HCT116 (cell line): Measurements from ENCODE around the gene MYO7A. TPM values are rescaled to one million over a fixed set of nuclear protein-coding genes. Genes with fewer than 3 reads are reported as not detected.

Experiments
- ATAC-seq: fragments of 200-7000 bp; cut with Tn5 transposase; 2 replicates; pipeline ENCODE4 v1.9.1; 2020; ENCODE audit warnings: mild to moderate bottlenecking, moderate library complexity
- BruUV-seq: library from RNA; stranded (reverse); fragments of 400-500 nt; replicated peaks from 2 replicates; lab custom pipeline; 2021; lab: Mats Ljungman, UMichigan
- CTCF ChIA-PET: fragments of 300-600 bp; sonication (Branson Sonifier 250); formaldehyde crosslinking; loops from one replicate; lab custom pipeline; 2021; ENCODE audit warnings: antibody characterized with exemption; lab: Charles Lee
- POLR2A ChIA-PET: fragments of 300-600, 350-600 bp; sonication (Branson Sonifier 250); formaldehyde crosslinking; loops from one replicate; lab custom pipeline; 2021; ENCODE audit warnings: antibody characterized with exemption; lab: Charles Lee
- RAD21 ChIA-PET, 2 experiments: fragments of 300-600 bp; sonication (Branson Sonifier 250); formaldehyde crosslinking; loops; one replicate each; lab custom pipeline; 2023; ENCODE audit warnings: low total read pairs in 2 of 2; ENCODE audit not compliant: uncharacterized antibody in 2 of 2, unreplicated experiment in 2 of 2, low non-redundant PET in 1 of 2; lab: Charles Lee
- DNase-seq: peaks from one replicate; pipeline ENCODE4 v3.0.0-alpha.2; 2010; ENCODE audit warnings: low read depth, low spot score
- H2AFZ ChIP-seq: fragments of 200-600 bp; shearing (Covaris generic), sonication (generic); 2 replicates; pipeline ENCODE4 v1.6.1; 2017; ENCODE audit warnings: low read depth, mixed run types, mixed read lengths, antibody characterized with exemption, low read length; ENCODE audit not compliant: poor library complexity, severe bottlenecking
- H3K27ac ChIP-seq: 2 replicates; pipeline ENCODE4 v1.5.1; 2012; ENCODE audit warnings: low read depth, low read length
- H3K27me3 ChIP-seq: fragments of 200-600 bp; sonication (generic); 2 replicates; pipeline ENCODE4 v1.6.1; 2016; ENCODE audit warnings: mixed run types, low read length, mixed read lengths; ENCODE audit not compliant: insufficient read depth
- H3K36me3 ChIP-seq, 2 experiments: fragments of 200-500 bp in 1 of 2; fragments of 200-600 bp in 1 of 2; sonication (Bioruptor generic) in 1 of 2; sonication (generic) in 1 of 2; 2 replicates each; pipeline versions ENCODE4 v1.5.1 to v1.6.1; 2014 to 2016; ENCODE audit warnings: low read length in 2 of 2, inconsistent platforms in 1 of 2, mixed read lengths in 1 of 2, mixed run types in 1 of 2; ENCODE audit not compliant: insufficient read depth in 2 of 2, control insufficient read depth in 1 of 2
- H3K4me1 ChIP-seq, 2 experiments: fragments of 200-600 bp in 1 of 2; sonication (generic) in 1 of 2; 2 replicates each; pipeline versions ENCODE4 v1.5.1 to v1.6.1; 2012 to 2017; ENCODE audit warnings: low read length in 2 of 2, inconsistent platforms in 1 of 2, mild to moderate bottlenecking in 1 of 2, mixed read lengths in 1 of 2, mixed run types in 1 of 2, moderate library complexity in 1 of 2; ENCODE audit not compliant: insufficient read depth in 2 of 2, control insufficient read depth in 1 of 2
- H3K4me2 ChIP-seq: fragments of 200-600 bp; sonication (generic); 2 replicates; pipeline ENCODE4 v1.6.1; 2017; ENCODE audit warnings: mixed run types, low read length, mixed read lengths
- H3K4me3 ChIP-seq, 2 experiments: fragments of 200-600 bp in 1 of 2; sonication (generic) in 1 of 2; replicated peaks in 1 of 2; 2 replicates each; pipeline ENCODE4 v1.5.1; 2011 to 2016; ENCODE audit warnings: low read length in 2 of 2, control low read depth in 1 of 2, low read depth in 1 of 2, mild to moderate bottlenecking in 1 of 2, mixed read lengths in 1 of 2, mixed run types in 1 of 2
- H3K79me2 ChIP-seq: fragments of 200-600 bp; sonication (generic); 2 replicates; pipeline ENCODE4 v1.6.1; 2017; ENCODE audit warnings: mild to moderate bottlenecking, mixed run types, low read length, moderate library complexity, mixed read lengths; ENCODE audit not compliant: insufficient read depth
- H3K9ac ChIP-seq: fragments of 200-600 bp; sonication (generic); 2 replicates; pipeline ENCODE4 v1.6.1; 2016; ENCODE audit warnings: low read length, mixed read lengths
- H3K9me2 ChIP-seq: fragments of 200-600 bp; sonication (generic), shearing (Covaris generic); 2 replicates; pipeline ENCODE4 v1.6.1; 2017; ENCODE audit warnings: mixed run types, mild to moderate bottlenecking, moderate library complexity; ENCODE audit not compliant: insufficient read depth
- H3K9me3 ChIP-seq, 2 experiments: fragments of 200-500 bp in 1 of 2; fragments of 200-600 bp in 1 of 2; sonication (Bioruptor generic) in 1 of 2; sonication (generic) in 1 of 2; 2 replicates each; pipeline ENCODE4 v1.6.1; 2014 to 2017; ENCODE audit warnings: low read length in 2 of 2, mixed read lengths in 2 of 2, inconsistent platforms in 1 of 2, low read depth in 1 of 2, mild to moderate bottlenecking in 1 of 2, mixed run types in 1 of 2, moderate library complexity in 1 of 2; ENCODE audit not compliant: control insufficient read depth in 1 of 2, insufficient read depth in 1 of 2
- H4K20me1 ChIP-seq: fragments of 200-600 bp; sonication (generic), shearing (Covaris generic); 2 replicates; pipeline ENCODE4 v1.6.1; 2017; ENCODE audit warnings: mixed run types, mild to moderate bottlenecking, moderate library complexity; ENCODE audit not compliant: insufficient read depth
- ATF3 ChIP-seq: IDR thresholded peaks from 2 replicates; pipeline ENCODE4 v1.6.1; 2012
- CEBPB ChIP-seq: IDR thresholded peaks from 2 replicates; pipeline ENCODE4 v1.6.1; 2012; ENCODE audit warnings: low read depth
- CTCF ChIP-seq, 3 experiments: fragments of 200-600 bp in 1 of 3; sonication (generic) in 1 of 3; IDR thresholded peaks in 2 of 3; conservative IDR thresholded peaks in 1 of 3; 2 replicates each; pipeline ENCODE4 v1.5.1; 2012 to 2017; ENCODE audit warnings: low read depth in 2 of 3, low read length in 2 of 3, antibody characterized with exemption in 1 of 3, borderline replicate concordance in 1 of 3, control low read depth in 1 of 3, mild to moderate bottlenecking in 1 of 3, mixed read lengths in 1 of 3, mixed run types in 1 of 3, moderate library complexity in 1 of 3; ENCODE audit not compliant: insufficient read depth in 1 of 3
- EGR1 ChIP-seq: IDR thresholded peaks from 2 replicates; pipeline ENCODE4 v1.6.1; 2012; ENCODE audit warnings: low read depth
- EZH2phosphoT487 ChIP-seq: fragments of 200-600 bp; IDR thresholded peaks from 2 replicates; pipeline ENCODE4 v1.6.1; 2018; ENCODE audit warnings: antibody characterized with exemption, borderline replicate concordance
- FOSL1 ChIP-seq: IDR thresholded peaks from 2 replicates; pipeline ENCODE4 v1.6.1; 2012; ENCODE audit warnings: low read depth
- POLR2A ChIP-seq: IDR thresholded peaks from 2 replicates; pipeline ENCODE4 v1.7.0; 2011; ENCODE audit warnings: borderline replicate concordance; ENCODE audit not compliant: insufficient read depth, insufficient read length; ENCODE audit errors: extremely low read depth
- REST ChIP-seq: IDR thresholded peaks from 2 replicates; pipeline ENCODE4 v1.6.1; 2012; ENCODE audit warnings: low read depth
- SIN3A ChIP-seq: IDR thresholded peaks from 2 replicates; pipeline ENCODE4 v1.6.1; 2012; ENCODE audit warnings: low read depth
- SP1 ChIP-seq: IDR thresholded peaks from 2 replicates; pipeline ENCODE4 v1.6.1; 2012; ENCODE audit warnings: low read depth
- SRF ChIP-seq: IDR thresholded peaks from 2 replicates; pipeline ENCODE4 v1.6.1; 2012; ENCODE audit warnings: low read depth
- ZFX ChIP-seq: fragments of 450-650 bp; IDR thresholded peaks from 2 replicates; pipeline ENCODE4 v1.6.1; 2017
- ZNF274 ChIP-seq: fragments of 200-500 bp; sonication (Bioruptor generic); IDR thresholded peaks from 2 replicates; pipeline ENCODE4 v1.6.1; 2014; ENCODE audit warnings: mild to moderate bottlenecking, low read depth, low read length, inconsistent platforms
- intact Hi-C: fragments of 100-400 bp; cut with micrococcal nuclease; formaldehyde crosslinking; loops from 2 replicates; pipeline ENCODE4 v1.10.0; 2022
- total RNA-seq: library from RNA; stranded (reverse); gene quantifications from one replicate; pipeline ENCODE4 v1.2.1, GENCODE V29; 2021; ENCODE audit not compliant: unreplicated experiment

MYO7A gene
- total RNA-seq, 1 experiment from 2014 or later = 1.8 TPM

GRCh38 chr11:77181799-77182541 is 53.9 kb downstream of the MYO7A start:
- no peak overlapping the region for H2AFZ ChIP-seq
- no peaks in the 10 kb centered on the region for H3K27me3 ChIP-seq
- no peaks in the 10 kb centered on the region for H3K4me1 ChIP-seq
- H3K9me2 ChIP-seq = no peaks in the 10 kb centered on the region
- ATAC-seq (no peak), DNase-seq (no peak)
- POLR2A ChIA-PET = no interaction called here
- H3K4me2 ChIP-seq = no peak overlapping the region
- RAD21 ChIA-PET = no interaction called here
- no peak overlapping the region for H3K9ac ChIP-seq
- intact Hi-C loops = loop anchor here (10.0 kb wide), 1 partner anchor 257 kb away; no protein-coding TSS in a partner anchor
- H3K36me3 ChIP-seq = no peaks in the 10 kb centered on the region
- CTCF ChIA-PET = interaction anchor here (1.1 kb wide), 1 partner anchor 261 kb away, joined by 3 read pairs; no protein-coding TSS in a partner anchor
- no peaks in the 10 kb centered on the region for H4K20me1 ChIP-seq
- H3K4me3 ChIP-seq = no peak overlapping the region
- no TSS peak for BruUV-seq
- no peak overlapping the region for H3K27ac ChIP-seq
- TF ChIP-seq ATF3 = no peak
- TF ChIP-seq EZH2phosphoT487 = no peak
- no peak for TF ChIP-seq SP1
- H3K9me3 ChIP-seq = no peaks in the 10 kb centered on the region
- H3K79me2 ChIP-seq = no peaks in the 10 kb centered on the region

- Histone ChIP-seq H4K20me1 (no peaks in the 10 kb centered on the region), H3K79me2 (no peaks in the 10 kb centered on the region), H3K27me3 (no peaks in the 10 kb centered on the region), H3K4me3 (no peak overlapping the region), H3K4me2 (no peak overlapping the region), H3K36me3 (no peaks in the 10 kb centered on the region), H3K4me1 (no peaks in the 10 kb centered on the region), H3K9ac (no peak overlapping the region), H2AFZ (no peak overlapping the region), H3K9me2 (no peaks in the 10 kb centered on the region), H3K27ac (no peak overlapping the region), H3K9me3 (no peaks in the 10 kb centered on the region)
- RAD21 ChIA-PET = no interaction called here
- POLR2A ChIA-PET = no interaction called here
- no peak for ATAC-seq
- CTCF ChIA-PET = no interaction called here
- DNase-seq = no peak
- intact Hi-C loops = loop anchor here (10.0 kb wide), 1 partner anchor 258 kb away; no protein-coding TSS in a partner anchor
- no TSS peak for BruUV-seq
- TF ChIP-seq ZNF274 (no peak), CTCF (IDR thresholded peaks at IDR 0.05 in 2 of 3, conservative IDR thresholded peaks at IDR 0.05 in 1 of 3; ENCODE audit: borderline replicate concordance in 1 of 3, insufficient read depth in 1 of 3, low read depth in 2 of 3, low read length in 2 of 3) (no peak), CEBPB (no peak), EGR1 (no peak), FOSL1 (no peak), REST (no peak), SIN3A (no peak), ZFX (no peak), SRF (no peak), EZH2phosphoT487 (no peak), POLR2A (no peak)
These were observed 54.7 kb downstream of the MYO7A start for GRCh38 chr11:77182542-77183430.
